PFSK-1 (cell line): ENCODE measurements around the gene ST8SIA5.

ENCODE experiments used
- FOXP2 ChIP-seq: optimal IDR thresholded peaks from 2 replicates; pipeline ENCODE3; 2011; ENCODE audit warnings: borderline replicate concordance, control low read depth, inconsistent platforms; ENCODE audit not compliant: insufficient read depth; ENCODE audit errors: extremely low read length, extremely low read depth
- POLR2AphosphoS5 ChIP-seq: IDR thresholded peaks from 2 replicates; pipeline ENCODE4 v1.6.1; 2012; ENCODE audit warnings: low read depth, mild to moderate bottlenecking, control low read depth, low read length, moderate library complexity
- SIN3A ChIP-seq: IDR thresholded peaks from 2 replicates; pipeline ENCODE4 v1.6.1; 2012; ENCODE audit warnings: mild to moderate bottlenecking, low read length, moderate library complexity, borderline replicate concordance; ENCODE audit not compliant: insufficient read depth
- TAF1 ChIP-seq: IDR thresholded peaks from 2 replicates; pipeline ENCODE4 v1.6.1; 2012; ENCODE audit warnings: low read length, control low read depth, borderline replicate concordance; ENCODE audit not compliant: insufficient read depth
- TF ChIP-seq, protein P1 (sequence below), 2 experiments: IDR thresholded peaks; 2 replicates each; pipeline versions ENCODE4 v1.6.1 to v1.8.0; 2011 to 2012; ENCODE audit warnings: low read depth in 2 of 2, low read length in 2 of 2, control low read depth in 1 of 2, inconsistent platforms in 1 of 2, mild to moderate bottlenecking in 1 of 2, moderate library complexity in 1 of 2; ENCODE audit not compliant: insufficient read depth in 1 of 2

DNA sequence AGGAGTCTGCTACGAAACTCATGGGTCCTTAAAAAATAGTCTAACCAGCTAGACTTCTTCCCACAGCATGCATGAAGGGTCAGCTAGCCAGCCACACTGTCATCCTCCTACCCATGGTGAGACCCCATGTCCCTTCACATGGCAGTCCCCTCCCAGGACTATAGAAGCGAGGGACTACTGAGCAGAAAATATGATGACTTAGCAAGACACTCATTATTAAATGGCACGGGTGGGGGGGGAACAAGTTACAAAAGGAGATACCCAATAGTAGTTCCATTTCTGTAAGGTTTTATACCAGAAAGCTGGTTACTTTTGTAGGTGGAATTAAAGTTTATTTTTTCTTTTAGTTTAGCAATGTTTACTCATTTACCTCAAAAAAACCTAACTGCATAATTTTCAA is 31.5 kb downstream of the ST8SIA5 start:
- TF ChIP-seq, protein P1, sequence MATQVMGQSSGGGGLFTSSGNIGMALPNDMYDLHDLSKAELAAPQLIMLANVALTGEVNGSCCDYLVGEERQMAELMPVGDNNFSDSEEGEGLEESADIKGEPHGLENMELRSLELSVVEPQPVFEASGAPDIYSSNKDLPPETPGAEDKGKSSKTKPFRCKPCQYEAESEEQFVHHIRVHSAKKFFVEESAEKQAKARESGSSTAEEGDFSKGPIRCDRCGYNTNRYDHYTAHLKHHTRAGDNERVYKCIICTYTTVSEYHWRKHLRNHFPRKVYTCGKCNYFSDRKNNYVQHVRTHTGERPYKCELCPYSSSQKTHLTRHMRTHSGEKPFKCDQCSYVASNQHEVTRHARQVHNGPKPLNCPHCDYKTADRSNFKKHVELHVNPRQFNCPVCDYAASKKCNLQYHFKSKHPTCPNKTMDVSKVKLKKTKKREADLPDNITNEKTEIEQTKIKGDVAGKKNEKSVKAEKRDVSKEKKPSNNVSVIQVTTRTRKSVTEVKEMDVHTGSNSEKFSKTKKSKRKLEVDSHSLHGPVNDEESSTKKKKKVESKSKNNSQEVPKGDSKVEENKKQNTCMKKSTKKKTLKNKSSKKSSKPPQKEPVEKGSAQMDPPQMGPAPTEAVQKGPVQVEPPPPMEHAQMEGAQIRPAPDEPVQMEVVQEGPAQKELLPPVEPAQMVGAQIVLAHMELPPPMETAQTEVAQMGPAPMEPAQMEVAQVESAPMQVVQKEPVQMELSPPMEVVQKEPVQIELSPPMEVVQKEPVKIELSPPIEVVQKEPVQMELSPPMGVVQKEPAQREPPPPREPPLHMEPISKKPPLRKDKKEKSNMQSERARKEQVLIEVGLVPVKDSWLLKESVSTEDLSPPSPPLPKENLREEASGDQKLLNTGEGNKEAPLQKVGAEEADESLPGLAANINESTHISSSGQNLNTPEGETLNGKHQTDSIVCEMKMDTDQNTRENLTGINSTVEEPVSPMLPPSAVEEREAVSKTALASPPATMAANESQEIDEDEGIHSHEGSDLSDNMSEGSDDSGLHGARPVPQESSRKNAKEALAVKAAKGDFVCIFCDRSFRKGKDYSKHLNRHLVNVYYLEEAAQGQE (IDR thresholded peaks at IDR 0.05; ENCODE audit: insufficient read depth in 1 of 2, low read depth in 2 of 2, low read length in 2 of 2), result no peak
- TF ChIP-seq SIN3A, result no peak
- no peak for TF ChIP-seq POLR2AphosphoS5
- no peak for TF ChIP-seq TAF1
- TF ChIP-seq FOXP2, result no peak
